Astrocyte (in vitro differentiated cells and primary cell): Measurements from ENCODE around the gene PLEKHH3. TPM values are rescaled to one million over a fixed set of nuclear protein-coding genes. Genes with fewer than 3 reads are reported as not detected.

Source experiments
- DNase-seq: peaks from one replicate; pipeline ENCODE4 v3.0.0-alpha.2; 2010; ENCODE audit warnings: low read depth
- FAIRE-seq: peaks from 2 replicates; lab custom pipeline; 2011; peaks lifted over from hg19 to GRCh38; lab: Jason Lieb, UNC
- H2AFZ ChIP-seq: 2 replicates; pipeline ENCODE4 v1.6.0; 2012; ENCODE audit warnings: low read depth, low read length, inconsistent platforms
- H3K27ac ChIP-seq: 2 replicates; pipeline ENCODE4 v1.5.1; 2011; ENCODE audit warnings: low read depth, low read length, inconsistent platforms
- H3K27me3 ChIP-seq: 2 replicates; pipeline ENCODE4 v1.6.0; 2011; ENCODE audit warnings: low read length, inconsistent platforms; ENCODE audit not compliant: insufficient read depth
- H3K36me3 ChIP-seq: 2 replicates; pipeline ENCODE4 v1.5.1; 2011; ENCODE audit warnings: low read length, inconsistent platforms; ENCODE audit not compliant: insufficient read depth
- H3K4me1 ChIP-seq: 2 replicates; pipeline ENCODE4 v1.5.1; 2011; ENCODE audit warnings: low read length, inconsistent platforms; ENCODE audit not compliant: insufficient read depth
- H3K4me2 ChIP-seq: 2 replicates; pipeline ENCODE4 v1.6.0; 2012; ENCODE audit warnings: low read length, inconsistent platforms
- H3K4me3 ChIP-seq: 2 replicates; pipeline ENCODE4 v1.5.1; 2011; ENCODE audit warnings: low read depth, mild to moderate bottlenecking, low read length, inconsistent platforms; ENCODE audit not compliant: insufficient read depth
- H3K79me2 ChIP-seq: 2 replicates; pipeline ENCODE4 v1.6.0; 2012; ENCODE audit warnings: mild to moderate bottlenecking, low read length, inconsistent platforms; ENCODE audit not compliant: insufficient read depth
- H3K9ac ChIP-seq: 2 replicates; pipeline ENCODE4 v1.6.0; 2012; ENCODE audit warnings: mild to moderate bottlenecking, low read length, inconsistent platforms
- H3K9me3 ChIP-seq: 2 replicates; pipeline ENCODE4 v1.5.1; 2012; ENCODE audit warnings: low read depth, mild to moderate bottlenecking, low read length, inconsistent platforms; ENCODE audit not compliant: insufficient read depth
- H4K20me1 ChIP-seq: 2 replicates; pipeline ENCODE4 v1.6.0; 2012; ENCODE audit warnings: low read length, inconsistent platforms; ENCODE audit not compliant: insufficient read depth
- H3K27ac Mint-ChIP-seq: one replicate; pipeline ENCODE4 v1.8.0; 2021; ENCODE audit warnings: mild to moderate bottlenecking, mixed read lengths; ENCODE audit not compliant: unreplicated experiment
- H3K27me3 Mint-ChIP-seq: one replicate; pipeline ENCODE4 v1.8.0; 2021; ENCODE audit warnings: low read depth, mixed read lengths; ENCODE audit not compliant: unreplicated experiment
- H3K36me3 Mint-ChIP-seq: one replicate; pipeline ENCODE4 v1.8.0; 2021; ENCODE audit warnings: low read depth, mixed read lengths; ENCODE audit not compliant: unreplicated experiment
- H3K4me1 Mint-ChIP-seq: one replicate; pipeline ENCODE4 v1.8.0; 2021; ENCODE audit warnings: low read depth, mixed read lengths; ENCODE audit not compliant: unreplicated experiment
- H3K4me3 Mint-ChIP-seq: one replicate; pipeline ENCODE4 v1.8.0; 2021; ENCODE audit warnings: mild to moderate bottlenecking, moderate library complexity, mixed read lengths; ENCODE audit not compliant: unreplicated experiment
- H3K9me3 Mint-ChIP-seq: one replicate; pipeline ENCODE4 v1.8.0; 2021; ENCODE audit warnings: mild to moderate bottlenecking, mixed read lengths; ENCODE audit not compliant: unreplicated experiment
- CTCF ChIP-seq: IDR thresholded peaks from 2 replicates; pipeline ENCODE4 v1.5.1; 2011; ENCODE audit warnings: low read depth, mild to moderate bottlenecking, inconsistent platforms, low read length, moderate library complexity; ENCODE audit not compliant: insufficient read depth
- EZH2 ChIP-seq: IDR thresholded peaks from 2 replicates; pipeline ENCODE4 v1.6.1; 2012; ENCODE audit warnings: mild to moderate bottlenecking, low read length, inconsistent platforms; ENCODE audit not compliant: insufficient read depth
- total RNA-seq: library from RNA; stranded (reverse); gene quantifications from 2 replicates; pipeline ENCODE4 v1.2.1, GENCODE V29; 2021

The PLEKHH3 gene
- total RNA-seq, 1 donor from 2014 or later, result 14.5 TPM

DNA sequence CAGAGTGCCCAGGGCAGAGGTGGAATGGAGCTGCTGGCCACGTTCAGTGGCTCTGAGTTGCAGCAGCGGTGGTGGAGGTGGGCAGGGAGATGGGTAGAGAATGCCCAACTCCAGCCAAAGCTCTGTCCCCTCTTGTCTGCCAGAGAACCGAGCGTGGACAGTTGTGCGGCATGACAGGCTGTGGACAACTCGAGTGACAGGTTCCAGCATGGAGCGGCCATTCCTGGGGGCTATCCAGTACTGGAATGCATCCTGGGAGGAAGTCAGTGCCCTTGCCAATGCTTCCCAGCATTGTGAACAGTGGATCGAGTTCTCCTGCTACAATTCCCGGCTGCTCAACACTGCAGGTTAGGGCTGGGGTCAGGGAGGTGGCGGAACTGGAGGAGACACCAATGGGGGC is 13.8 kb upstream of the PLEKHH3 start:
- Mint-ChIP-seq H3K4me3 (no peak overlapping the region), H3K4me1 (no peaks in the 10 kb centered on the region), H3K27ac (no peak overlapping the region), H3K9me3 (no peaks in the 10 kb centered on the region), H3K36me3 (peaks cover 33% of the 10 kb centered on the region), H3K27me3 (peaks cover 10% of the 10 kb centered on the region)
- no peaks in the 10 kb centered on the region for H3K79me2 ChIP-seq
- H3K27ac ChIP-seq, result no peak overlapping the region
- FAIRE-seq (no peak), DNase-seq (no peak)
- H3K4me3 ChIP-seq, result no peak overlapping the region
- H4K20me1 ChIP-seq, result peaks cover 3% of the 10 kb centered on the region
- H3K9me3 ChIP-seq, result peaks cover 3% of the 10 kb centered on the region
- no peak overlapping the region for H2AFZ ChIP-seq
- H3K4me1 ChIP-seq, result no peaks in the 10 kb centered on the region
- peaks cover 20% of the 10 kb centered on the region for H3K27me3 ChIP-seq
- TF ChIP-seq CTCF (no peak), EZH2 (no peak)
- no peak overlapping the region for H3K4me2 ChIP-seq
- no peaks in the 10 kb centered on the region for H3K36me3 ChIP-seq
- H3K9ac ChIP-seq, result no peak overlapping the region

DNA sequence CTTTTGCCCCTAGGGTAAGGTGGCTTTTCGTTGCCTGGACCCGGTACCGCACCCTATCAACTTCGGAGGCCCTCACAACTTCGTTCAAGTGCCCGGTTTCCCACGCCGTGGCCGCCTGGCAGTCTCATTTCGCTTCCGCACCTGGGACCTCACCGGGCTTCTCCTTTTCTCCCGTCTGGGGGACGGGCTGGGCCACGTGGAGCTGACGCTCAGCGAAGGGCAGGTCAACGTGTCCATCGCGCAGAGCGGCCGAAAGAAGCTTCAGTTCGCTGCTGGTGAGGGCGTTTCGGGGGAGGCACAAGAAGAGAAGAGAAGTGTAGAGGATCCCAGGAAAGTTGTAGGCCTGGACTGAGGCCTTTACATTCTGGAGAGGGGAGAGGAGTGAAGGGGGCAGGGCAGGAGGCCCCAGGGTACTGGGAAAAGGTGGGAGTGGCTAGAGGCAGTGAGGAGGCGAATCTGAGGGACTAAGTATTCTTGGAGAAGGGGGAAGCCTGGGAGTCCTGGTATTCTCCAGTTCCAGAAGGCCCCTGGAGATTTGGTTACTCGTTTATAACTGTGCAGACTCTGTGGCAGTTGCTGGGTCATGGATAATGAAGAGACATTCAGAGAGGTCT is 11.0 kb upstream of the PLEKHH3 start:
- FAIRE-seq, result no peak
- H3K4me1 Mint-ChIP-seq, result peaks cover 6% of the 10 kb centered on the region
- Histone ChIP-seq H3K27ac (no peak overlapping the region), H3K27me3 (peaks cover 34% of the 10 kb centered on the region), H3K4me2 (no peak overlapping the region), H3K79me2 (no peaks in the 10 kb centered on the region), H3K9ac (no peak overlapping the region), H2AFZ (no peak overlapping the region), H3K36me3 (no peaks in the 10 kb centered on the region), H4K20me1 (peaks cover 12% of the 10 kb centered on the region), H3K4me1 (peaks cover 6% of the 10 kb centered on the region), H3K9me3 (peaks cover 9% of the 10 kb centered on the region), H3K4me3 (no peak overlapping the region)
- H3K36me3 Mint-ChIP-seq, result peaks cover 26% of the 10 kb centered on the region
- H3K4me3 Mint-ChIP-seq, result no peak overlapping the region
- H3K9me3 Mint-ChIP-seq, result no peaks in the 10 kb centered on the region
- peaks cover 12% of the 10 kb centered on the region for H3K27me3 Mint-ChIP-seq
- H3K27ac Mint-ChIP-seq, result no peak overlapping the region
- TF ChIP-seq EZH2 (peak; percentile 4), CTCF (no peak)
- no peak for DNase-seq

GRCh38 chr17:42686520-42687128 is 9.8 kb upstream of the PLEKHH3 start:
- H3K27me3 Mint-ChIP-seq, result peaks cover 12% of the 10 kb centered on the region

More at GRCh38 chr17:42686520-42687128, 9.8 kb upstream of the PLEKHH3 start:
- H3K9me3 ChIP-seq, result peaks cover 9% of the 10 kb centered on the region
- no peak for DNase-seq
- H3K27ac ChIP-seq, result no peak overlapping the region
- H2AFZ ChIP-seq, result no peak overlapping the region
- Mint-ChIP-seq H3K27ac (no peak overlapping the region), H3K9me3 (no peaks in the 10 kb centered on the region), H3K4me1 (peaks cover 6% of the 10 kb centered on the region), H3K36me3 (peaks cover 22% of the 10 kb centered on the region), H3K4me3 (no peak overlapping the region)
- peaks cover 13% of the 10 kb centered on the region for H3K4me1 ChIP-seq
- no peak overlapping the region for H3K4me2 ChIP-seq
- peaks cover 34% of the 10 kb centered on the region for H3K27me3 ChIP-seq
- no peak overlapping the region for H3K4me3 ChIP-seq
- TF ChIP-seq EZH2 (peak; percentile 13), CTCF (no peak)
- H4K20me1 ChIP-seq, result peaks cover 12% of the 10 kb centered on the region
- H3K36me3 ChIP-seq, result no peaks in the 10 kb centered on the region
- H3K9ac ChIP-seq, result no peak overlapping the region
- no peaks in the 10 kb centered on the region for H3K79me2 ChIP-seq
- no peak for FAIRE-seq
